HepG2 (cell line): ENCODE data around the gene KMT2A. TPM values are rescaled to one million over a fixed set of nuclear protein-coding genes. Genes with fewer than 3 reads are reported as not detected.

Source experiments
- ATF1 ChIP-seq: IDR thresholded peaks from 2 replicates; pipeline ENCODE4 v1.6.1; 2016; ENCODE audit warnings: mild to moderate bottlenecking, control low read depth
- BRD4 ChIP-seq: sonication (generic); formaldehyde crosslinking; IDR thresholded peaks from 2 replicates; pipeline ENCODE4 v1.4.0; 2020; ENCODE audit warnings: missing genetic modification reagents
- CC2D1A ChIP-seq: sonication (generic); formaldehyde crosslinking; IDR thresholded peaks from 2 replicates; pipeline ENCODE4 v1.8.1; 2023; ENCODE audit warnings: mild to moderate bottlenecking, missing genetic modification reagents
- E2F1 ChIP-seq: sonication (generic); formaldehyde crosslinking; IDR thresholded peaks from 2 replicates; pipeline ENCODE4 v1.5.0; 2020; ENCODE audit warnings: missing genetic modification reagents
- FOXO1 ChIP-seq: sonication (generic); formaldehyde crosslinking; IDR thresholded peaks from 2 replicates; pipeline ENCODE4 v1.4.0; 2020; ENCODE audit warnings: missing genetic modification reagents
- KLF13 ChIP-seq: sonication (generic); formaldehyde crosslinking; IDR thresholded peaks from 2 replicates; pipeline ENCODE4 v1.4.0; 2020; ENCODE audit warnings: mild to moderate bottlenecking, missing genetic modification reagents
- MAF1 ChIP-seq: sonication (generic); formaldehyde crosslinking; IDR thresholded peaks from 2 replicates; pipeline ENCODE4 v1.5.0; 2020; ENCODE audit warnings: missing genetic modification reagents, borderline replicate concordance
- MTA1 ChIP-seq: sonication (generic); formaldehyde crosslinking; IDR thresholded peaks from 2 replicates; pipeline ENCODE4 v1.4.0; 2020; ENCODE audit warnings: missing genetic modification reagents, mild to moderate bottlenecking, borderline replicate concordance
- NCOR1 ChIP-seq: fragments of 200-600 bp; sonication (generic); IDR thresholded peaks from 2 replicates; pipeline ENCODE4 v1.7.0; 2017; ENCODE audit warnings: antibody characterized with exemption, low read length, borderline replicate concordance
- NFYC ChIP-seq: IDR thresholded peaks from 2 replicates; pipeline ENCODE4 v1.6.1; 2016; ENCODE audit warnings: missing genetic modification reagents, missing compliant biosample characterization
- PLRG1 ChIP-seq: fragments of 450-650 bp; conservative IDR thresholded peaks from 2 replicates; pipeline ENCODE4 v1.6.1; 2016
- PRPF4 ChIP-seq: fragments of 200-400 bp; formaldehyde crosslinking; IDR thresholded peaks from 2 replicates; pipeline ENCODE4 v1.6.1; 2016; ENCODE audit warnings: low read length, low read depth; ENCODE audit not compliant: poor library complexity, severe bottlenecking
- PTBP1 ChIP-seq: fragments of 200-400 bp; formaldehyde crosslinking; IDR thresholded peaks from 2 replicates; pipeline ENCODE4 v1.6.1; 2018; ENCODE audit warnings: low read length, low read depth; ENCODE audit not compliant: poor library complexity, severe bottlenecking
- REXO4 ChIP-seq: sonication (generic); formaldehyde crosslinking; IDR thresholded peaks from 2 replicates; pipeline ENCODE4 v1.8.0; 2022; ENCODE audit warnings: missing genetic modification reagents, mild to moderate bottlenecking, borderline replicate concordance
- RORA ChIP-seq: sonication (generic); formaldehyde crosslinking; IDR thresholded peaks from 2 replicates; pipeline ENCODE4 v1.5.0; 2020; ENCODE audit warnings: mild to moderate bottlenecking, missing genetic modification reagents, moderate library complexity
- SALL1 ChIP-seq: sonication (generic); formaldehyde crosslinking; IDR thresholded peaks from 2 replicates; pipeline ENCODE4 v1.8.0; 2022; ENCODE audit warnings: mild to moderate bottlenecking, missing genetic modification reagents
- SIN3B ChIP-seq: fragments of 150-350 bp; IDR thresholded peaks from 2 replicates; pipeline ENCODE4 v1.6.1; 2014; ENCODE audit warnings: low read length
- TIGD3 ChIP-seq: sonication (generic); formaldehyde crosslinking; IDR thresholded peaks from 2 replicates; pipeline ENCODE4 v1.5.1; 2020; ENCODE audit warnings: mild to moderate bottlenecking, missing genetic modification reagents, borderline replicate concordance
- ZBTB20 ChIP-seq: sonication (generic); formaldehyde crosslinking; IDR thresholded peaks from 2 replicates; pipeline ENCODE4 v1.8.1; 2023; ENCODE audit warnings: missing genetic modification reagents, low read depth, mild to moderate bottlenecking, borderline replicate concordance
- ZBTB21 ChIP-seq: sonication (generic); formaldehyde crosslinking; IDR thresholded peaks from 2 replicates; pipeline ENCODE4 v1.4.0; 2020; ENCODE audit warnings: missing genetic modification reagents
- ZFP36L1 ChIP-seq: sonication (generic); formaldehyde crosslinking; IDR thresholded peaks from 2 replicates; pipeline ENCODE4 v1.8.0; 2022; ENCODE audit warnings: mild to moderate bottlenecking, missing genetic modification reagents, moderate library complexity
- ZFX ChIP-seq: sonication (generic); formaldehyde crosslinking; IDR thresholded peaks from 2 replicates; pipeline ENCODE4 v1.4.0; 2020; ENCODE audit warnings: mild to moderate bottlenecking, low read depth, missing genetic modification reagents, moderate library complexity
- ZNF260 ChIP-seq: sonication (generic); formaldehyde crosslinking; IDR thresholded peaks from 2 replicates; pipeline ENCODE4 v1.4.0; 2020; ENCODE audit warnings: missing genetic modification reagents, low read depth, mild to moderate bottlenecking, borderline replicate concordance
- ZNF317 ChIP-seq: sonication (generic); formaldehyde crosslinking; IDR thresholded peaks from 2 replicates; pipeline ENCODE4 v1.5.0; 2020; ENCODE audit warnings: mild to moderate bottlenecking, missing genetic modification reagents
- ZNF530 ChIP-seq: sonication (generic); formaldehyde crosslinking; IDR thresholded peaks from 2 replicates; pipeline ENCODE4 v1.5.0; 2020; ENCODE audit warnings: low read depth, mild to moderate bottlenecking, missing genetic modification reagents
- ZSCAN22 ChIP-seq: sonication (generic); formaldehyde crosslinking; IDR thresholded peaks from 2 replicates; pipeline ENCODE4 v1.4.0; 2020; ENCODE audit warnings: mild to moderate bottlenecking, missing genetic modification reagents
- polyA plus RNA-seq, 8 experiments: library from polyadenylated mRNA; depleted of rRNA in 3 of 8; stranded (reverse) in 7 of 8; unstranded in 1 of 8; fragments of >200 nt; fragmentation: Illumina TruSeq in 4 of 8; extraction: Trizol in 4 of 8; gene quantifications; 2 replicates each; pipeline versions ENCODE4 v1.2.1 to v1.2.3, GENCODE V29; 2011 to 2016; ENCODE audit warnings: low read depth in 4 of 8, missing spikeins in 1 of 8, mixed read lengths in 1 of 8; ENCODE audit not compliant: insufficient read depth in 1 of 8
- total RNA-seq, 5 experiments: library from RNA; depleted of rRNA; stranded (reverse); fragments of >200 nt; fragmentation: Illumina TruSeq; extraction: Trizol; gene quantifications; 2 replicates each; pipeline ENCODE4 v1.2.3, GENCODE V29; 2016; ENCODE audit warnings: low read depth in 1 of 5
- TF ChIP-seq, protein P1 (sequence below): sonication (generic); formaldehyde crosslinking; IDR thresholded peaks from 2 replicates; pipeline ENCODE4 v1.5.1; 2020; ENCODE audit warnings: missing genetic modification reagents, mild to moderate bottlenecking, borderline replicate concordance

The KMT2A gene
- total and polyA plus RNA-seq, 2 of the 13 experiments (the other 11 are each of a cell fraction or from before 2014, with no cell fraction given): 12.4 to 20.0 TPM

DNA sequence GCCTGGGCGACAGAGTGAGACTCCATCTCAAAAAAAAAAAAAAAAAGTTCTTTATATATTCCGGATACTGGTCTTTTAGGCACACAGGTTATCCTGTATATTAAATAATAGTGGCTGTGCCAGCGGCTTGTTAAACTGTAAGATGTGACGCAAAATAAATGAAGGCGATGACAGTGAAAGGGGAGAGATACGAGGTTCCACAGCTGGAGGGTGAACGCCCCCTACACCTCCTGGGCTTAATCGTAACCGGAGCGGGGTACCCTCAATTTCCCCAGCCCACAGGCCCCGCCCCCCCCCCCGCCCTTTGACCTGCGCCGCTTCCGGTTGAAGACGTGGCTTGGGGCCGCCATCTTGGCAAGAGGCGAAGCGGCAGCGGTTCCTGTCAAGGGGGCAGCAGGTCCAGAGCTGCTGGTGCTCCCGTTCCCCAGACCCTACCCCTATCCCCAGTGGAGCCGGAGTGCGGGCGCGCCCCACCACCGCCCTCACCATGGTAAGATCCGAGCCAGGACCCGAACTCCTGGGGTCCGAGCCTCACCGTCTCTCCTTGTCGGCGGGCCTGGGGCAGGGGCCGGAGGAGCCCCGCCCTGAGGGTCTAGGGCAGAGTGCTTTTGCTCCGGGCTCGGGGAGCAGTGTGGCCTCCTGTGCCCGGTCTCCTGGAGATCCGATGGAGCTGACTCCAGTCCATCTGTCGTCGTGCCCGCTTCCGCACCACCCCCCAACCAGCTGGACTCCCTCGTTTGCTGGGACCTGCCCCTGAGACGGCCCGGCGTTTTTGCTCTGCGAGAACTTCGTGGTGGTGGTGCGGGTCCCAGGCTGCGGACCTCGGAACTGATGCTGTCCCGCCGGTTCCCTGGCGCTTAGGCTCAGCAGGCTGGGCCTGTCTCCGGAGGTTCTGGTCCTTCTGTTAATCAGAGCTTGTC lies 136.0 kb downstream of the KMT2A start, which contains the start of gene ARCN1 (continued):
- TF ChIP-seq KLF13 (0 out of 2 replicates have a peak, but pooled peaks have one; percentile 54), BRD4 (CRISPR knock-in tag) (peak; percentile 85), NCOR1 (no peak), ZSCAN22 (no peak), ZFP36L1 (CRISPR knock-in tag) (no peak), RORA (CRISPR knock-in tag) (no peak), SIN3B (no peak), NFYC (CRISPR knock-in tag) (no peak), ATF1 (CRISPR knock-in tag) (no peak), ZNF260 (CRISPR knock-in tag) (no peak), REXO4 (no peak), MAF1 (CRISPR knock-in tag) (no peak), ZBTB21 (CRISPR knock-in tag) (no peak), PRPF4 (no peak), E2F1 (CRISPR knock-in tag) (no peak), ZBTB20 (no peak), PLRG1 (no peak), MTA1 (CRISPR knock-in tag) (peak; percentile 17; the same call in 1 of the 2 replicates), TIGD3 (no peak), SALL1 (peak; percentile 82), FOXO1 (0 out of 2 replicates have a peak, but pooled peaks have one; percentile 8), CC2D1A (no peak), ZNF530 (no peak), PTBP1 (no peak), ZNF317 (no peak), ZFX (CRISPR knock-in tag) (peak; percentile 82)
- TF ChIP-seq, protein P1, sequence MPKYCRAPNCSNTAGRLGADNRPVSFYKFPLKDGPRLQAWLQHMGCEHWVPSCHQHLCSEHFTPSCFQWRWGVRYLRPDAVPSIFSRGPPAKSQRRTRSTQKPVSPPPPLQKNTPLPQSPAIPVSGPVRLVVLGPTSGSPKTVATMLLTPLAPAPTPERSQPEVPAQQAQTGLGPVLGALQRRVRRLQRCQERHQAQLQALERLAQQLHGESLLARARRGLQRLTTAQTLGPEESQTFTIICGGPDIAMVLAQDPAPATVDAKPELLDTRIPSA (CRISPR knock-in tag): no peak
